HCT116 (cell line): Measurements from ENCODE around the gene PLD5. TPM values are rescaled to one million over a fixed set of nuclear protein-coding genes. Genes with fewer than 3 reads are reported as not detected.

Source experiments
- ATAC-seq: fragments of 200-7000 bp; cut with Tn5 transposase; 2 replicates; pipeline ENCODE4 v1.9.1; 2020; ENCODE audit warnings: mild to moderate bottlenecking, moderate library complexity
- BruUV-seq: library from RNA; stranded (reverse); fragments of 400-500 nt; replicated peaks from 2 replicates; lab custom pipeline; 2021; lab: Mats Ljungman, UMichigan
- CTCF ChIA-PET: fragments of 300-600 bp; sonication (Branson Sonifier 250); formaldehyde crosslinking; loops from one replicate; lab custom pipeline; 2021; ENCODE audit warnings: antibody characterized with exemption; lab: Charles Lee
- POLR2A ChIA-PET: fragments of 300-600, 350-600 bp; sonication (Branson Sonifier 250); formaldehyde crosslinking; loops from one replicate; lab custom pipeline; 2021; ENCODE audit warnings: antibody characterized with exemption; lab: Charles Lee
- RAD21 ChIA-PET, 2 experiments: fragments of 300-600 bp; sonication (Branson Sonifier 250); formaldehyde crosslinking; loops; one replicate each; lab custom pipeline; 2023; ENCODE audit warnings: low total read pairs in 2 of 2; ENCODE audit not compliant: uncharacterized antibody in 2 of 2, unreplicated experiment in 2 of 2, low non-redundant PET in 1 of 2; lab: Charles Lee
- DNase-seq: peaks from one replicate; pipeline ENCODE4 v3.0.0-alpha.2; 2010; ENCODE audit warnings: low read depth, low spot score
- H2AFZ ChIP-seq: fragments of 200-600 bp; shearing (Covaris generic), sonication (generic); 2 replicates; pipeline ENCODE4 v1.6.1; 2017; ENCODE audit warnings: low read depth, mixed run types, mixed read lengths, antibody characterized with exemption, low read length; ENCODE audit not compliant: poor library complexity, severe bottlenecking
- H3K27ac ChIP-seq: 2 replicates; pipeline ENCODE4 v1.5.1; 2012; ENCODE audit warnings: low read depth, low read length
- H3K27me3 ChIP-seq: fragments of 200-600 bp; sonication (generic); 2 replicates; pipeline ENCODE4 v1.6.1; 2016; ENCODE audit warnings: mixed run types, low read length, mixed read lengths; ENCODE audit not compliant: insufficient read depth
- H3K36me3 ChIP-seq, 2 experiments: fragments of 200-500 bp in 1 of 2; fragments of 200-600 bp in 1 of 2; sonication (Bioruptor generic) in 1 of 2; sonication (generic) in 1 of 2; 2 replicates each; pipeline versions ENCODE4 v1.5.1 to v1.6.1; 2014 to 2016; ENCODE audit warnings: low read length in 2 of 2, inconsistent platforms in 1 of 2, mixed read lengths in 1 of 2, mixed run types in 1 of 2; ENCODE audit not compliant: insufficient read depth in 2 of 2, control insufficient read depth in 1 of 2
- H3K4me1 ChIP-seq, 2 experiments: fragments of 200-600 bp in 1 of 2; sonication (generic) in 1 of 2; 2 replicates each; pipeline versions ENCODE4 v1.5.1 to v1.6.1; 2012 to 2017; ENCODE audit warnings: low read length in 2 of 2, inconsistent platforms in 1 of 2, mild to moderate bottlenecking in 1 of 2, mixed read lengths in 1 of 2, mixed run types in 1 of 2, moderate library complexity in 1 of 2; ENCODE audit not compliant: insufficient read depth in 2 of 2, control insufficient read depth in 1 of 2
- H3K4me2 ChIP-seq: fragments of 200-600 bp; sonication (generic); 2 replicates; pipeline ENCODE4 v1.6.1; 2017; ENCODE audit warnings: mixed run types, low read length, mixed read lengths
- H3K4me3 ChIP-seq, 2 experiments: fragments of 200-600 bp in 1 of 2; sonication (generic) in 1 of 2; replicated peaks in 1 of 2; 2 replicates each; pipeline ENCODE4 v1.5.1; 2011 to 2016; ENCODE audit warnings: low read length in 2 of 2, control low read depth in 1 of 2, low read depth in 1 of 2, mild to moderate bottlenecking in 1 of 2, mixed read lengths in 1 of 2, mixed run types in 1 of 2
- H3K79me2 ChIP-seq: fragments of 200-600 bp; sonication (generic); 2 replicates; pipeline ENCODE4 v1.6.1; 2017; ENCODE audit warnings: mild to moderate bottlenecking, mixed run types, low read length, moderate library complexity, mixed read lengths; ENCODE audit not compliant: insufficient read depth
- H3K9ac ChIP-seq: fragments of 200-600 bp; sonication (generic); 2 replicates; pipeline ENCODE4 v1.6.1; 2016; ENCODE audit warnings: low read length, mixed read lengths
- H3K9me2 ChIP-seq: fragments of 200-600 bp; sonication (generic), shearing (Covaris generic); 2 replicates; pipeline ENCODE4 v1.6.1; 2017; ENCODE audit warnings: mixed run types, mild to moderate bottlenecking, moderate library complexity; ENCODE audit not compliant: insufficient read depth
- H3K9me3 ChIP-seq, 2 experiments: fragments of 200-500 bp in 1 of 2; fragments of 200-600 bp in 1 of 2; sonication (Bioruptor generic) in 1 of 2; sonication (generic) in 1 of 2; 2 replicates each; pipeline ENCODE4 v1.6.1; 2014 to 2017; ENCODE audit warnings: low read length in 2 of 2, mixed read lengths in 2 of 2, inconsistent platforms in 1 of 2, low read depth in 1 of 2, mild to moderate bottlenecking in 1 of 2, mixed run types in 1 of 2, moderate library complexity in 1 of 2; ENCODE audit not compliant: control insufficient read depth in 1 of 2, insufficient read depth in 1 of 2
- H4K20me1 ChIP-seq: fragments of 200-600 bp; sonication (generic), shearing (Covaris generic); 2 replicates; pipeline ENCODE4 v1.6.1; 2017; ENCODE audit warnings: mixed run types, mild to moderate bottlenecking, moderate library complexity; ENCODE audit not compliant: insufficient read depth
- CBX3 ChIP-seq: IDR thresholded peaks from 2 replicates; pipeline ENCODE4 v1.6.1; 2012; ENCODE audit warnings: low read depth
- EZH2 ChIP-seq: fragments of 200-600 bp; sonication (generic); IDR thresholded peaks from 2 replicates; pipeline ENCODE4 v1.6.1; 2017; ENCODE audit warnings: antibody characterized with exemption, mixed run types
- EZH2phosphoT487 ChIP-seq: fragments of 200-600 bp; IDR thresholded peaks from 2 replicates; pipeline ENCODE4 v1.6.1; 2018; ENCODE audit warnings: antibody characterized with exemption, borderline replicate concordance
- SIN3A ChIP-seq: IDR thresholded peaks from 2 replicates; pipeline ENCODE4 v1.6.1; 2012; ENCODE audit warnings: low read depth
- SRF ChIP-seq: IDR thresholded peaks from 2 replicates; pipeline ENCODE4 v1.6.1; 2012; ENCODE audit warnings: low read depth
- YY1 ChIP-seq: IDR thresholded peaks from 2 replicates; pipeline ENCODE4 v1.6.1; 2011; ENCODE audit warnings: low read length, low read depth, moderate library complexity, mild to moderate bottlenecking; ENCODE audit not compliant: insufficient replicate concordance; ENCODE audit errors: extremely low read depth
- ZFX ChIP-seq: fragments of 450-650 bp; IDR thresholded peaks from 2 replicates; pipeline ENCODE4 v1.6.1; 2017
- intact Hi-C: fragments of 100-400 bp; cut with micrococcal nuclease; formaldehyde crosslinking; loops from 2 replicates; pipeline ENCODE4 v1.10.0; 2022
- total RNA-seq: library from RNA; stranded (reverse); gene quantifications from one replicate; pipeline ENCODE4 v1.2.1, GENCODE V29; 2021; ENCODE audit not compliant: unreplicated experiment
- TF ChIP-seq, protein P1 (sequence below): IDR thresholded peaks from 2 replicates; pipeline ENCODE4 v1.6.1; 2011; ENCODE audit warnings: mild to moderate bottlenecking, low read length, moderate library complexity; ENCODE audit not compliant: insufficient replicate concordance; ENCODE audit errors: extremely low read depth
- TF ChIP-seq, protein P2 (sequence below), 3 experiments: fragments of 200-600 bp in 1 of 3; sonication (generic) in 1 of 3; IDR thresholded peaks in 2 of 3; conservative IDR thresholded peaks in 1 of 3; 2 replicates each; pipeline ENCODE4 v1.5.1; 2012 to 2017; ENCODE audit warnings: low read depth in 2 of 3, low read length in 2 of 3, antibody characterized with exemption in 1 of 3, borderline replicate concordance in 1 of 3, control low read depth in 1 of 3, mild to moderate bottlenecking in 1 of 3, mixed read lengths in 1 of 3, mixed run types in 1 of 3, moderate library complexity in 1 of 3; ENCODE audit not compliant: insufficient read depth in 1 of 3
- TF ChIP-seq, protein P3 (sequence below): IDR thresholded peaks from 2 replicates; pipeline ENCODE4 v1.6.1; 2012
- TF ChIP-seq, protein P4 (sequence below): IDR thresholded peaks from 2 replicates; pipeline ENCODE4 v1.6.1; 2012; ENCODE audit warnings: low read depth

Gene PLD5
- total RNA-seq, 1 experiment from 2014 or later, result not detected

DNA sequence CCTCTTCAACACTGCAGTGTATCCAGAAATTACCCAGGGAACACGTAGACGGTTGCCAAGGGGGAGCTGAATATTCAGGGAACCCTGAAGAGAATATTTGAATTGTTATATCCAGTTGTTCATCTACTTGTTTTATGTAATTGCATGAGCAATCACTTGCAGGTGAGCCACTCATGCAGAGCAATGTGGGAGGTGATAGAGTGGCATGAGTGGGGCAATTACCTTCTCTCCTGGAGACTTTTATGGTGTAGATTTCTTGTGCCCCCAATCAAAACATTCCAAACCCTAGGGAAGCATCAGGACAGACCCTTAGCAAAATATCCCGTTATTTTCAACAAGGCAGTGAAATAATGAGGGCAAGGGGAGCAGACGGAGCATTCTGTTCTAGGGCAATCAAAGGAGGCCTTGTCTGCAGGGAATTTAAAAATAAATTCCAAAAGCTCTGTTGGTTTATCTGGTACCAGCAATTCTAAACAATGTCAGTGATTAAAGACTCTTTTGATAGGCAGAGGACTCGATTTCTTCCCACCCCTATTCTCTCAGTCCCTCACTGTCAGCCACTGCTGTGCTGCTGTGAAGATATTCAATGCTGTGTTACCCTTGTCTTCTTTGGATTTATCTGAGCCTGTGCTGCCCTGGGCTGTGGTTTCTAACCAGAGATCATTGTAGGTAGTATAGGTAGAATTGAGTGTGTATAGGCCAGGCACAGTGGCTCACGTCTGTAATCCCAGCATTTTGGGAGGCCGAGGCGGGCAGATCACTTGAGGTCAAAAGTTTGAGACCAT, 345.4 kb downstream of the PLD5 start:
- no peak overlapping the region for H3K4me2 ChIP-seq
- ChIA-PET CTCF (no interaction called here), RAD21 (no interaction called here), POLR2A (no interaction called here)
- H2AFZ ChIP-seq, result no peak overlapping the region
- ATAC-seq, result no peak
- no peak overlapping the region for H3K9ac ChIP-seq
- no peak overlapping the region for H3K27ac ChIP-seq
- H3K36me3 ChIP-seq, result no peaks in the 10 kb centered on the region
- H4K20me1 ChIP-seq, result no peaks in the 10 kb centered on the region
- H3K9me3 ChIP-seq, result no peaks in the 10 kb centered on the region
- no peaks in the 10 kb centered on the region for H3K79me2 ChIP-seq
- intact Hi-C loops, result no loop called here
- no peak overlapping the region for H3K4me3 ChIP-seq
- BruUV-seq, result no TSS peak
- no peak for TF ChIP-seq CBX3
- TF ChIP-seq ZFX, result no peak
- no peak for TF ChIP-seq SIN3A
- no peak for TF ChIP-seq YY1
- TF ChIP-seq, protein P1, sequence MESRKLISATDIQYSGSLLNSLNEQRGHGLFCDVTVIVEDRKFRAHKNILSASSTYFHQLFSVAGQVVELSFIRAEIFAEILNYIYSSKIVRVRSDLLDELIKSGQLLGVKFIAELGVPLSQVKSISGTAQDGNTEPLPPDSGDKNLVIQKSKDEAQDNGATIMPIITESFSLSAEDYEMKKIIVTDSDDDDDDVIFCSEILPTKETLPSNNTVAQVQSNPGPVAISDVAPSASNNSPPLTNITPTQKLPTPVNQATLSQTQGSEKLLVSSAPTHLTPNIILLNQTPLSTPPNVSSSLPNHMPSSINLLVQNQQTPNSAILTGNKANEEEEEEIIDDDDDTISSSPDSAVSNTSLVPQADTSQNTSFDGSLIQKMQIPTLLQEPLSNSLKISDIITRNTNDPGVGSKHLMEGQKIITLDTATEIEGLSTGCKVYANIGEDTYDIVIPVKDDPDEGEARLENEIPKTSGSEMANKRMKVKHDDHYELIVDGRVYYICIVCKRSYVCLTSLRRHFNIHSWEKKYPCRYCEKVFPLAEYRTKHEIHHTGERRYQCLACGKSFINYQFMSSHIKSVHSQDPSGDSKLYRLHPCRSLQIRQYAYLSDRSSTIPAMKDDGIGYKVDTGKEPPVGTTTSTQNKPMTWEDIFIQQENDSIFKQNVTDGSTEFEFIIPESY, result no peak
- TF ChIP-seq, protein P2, sequence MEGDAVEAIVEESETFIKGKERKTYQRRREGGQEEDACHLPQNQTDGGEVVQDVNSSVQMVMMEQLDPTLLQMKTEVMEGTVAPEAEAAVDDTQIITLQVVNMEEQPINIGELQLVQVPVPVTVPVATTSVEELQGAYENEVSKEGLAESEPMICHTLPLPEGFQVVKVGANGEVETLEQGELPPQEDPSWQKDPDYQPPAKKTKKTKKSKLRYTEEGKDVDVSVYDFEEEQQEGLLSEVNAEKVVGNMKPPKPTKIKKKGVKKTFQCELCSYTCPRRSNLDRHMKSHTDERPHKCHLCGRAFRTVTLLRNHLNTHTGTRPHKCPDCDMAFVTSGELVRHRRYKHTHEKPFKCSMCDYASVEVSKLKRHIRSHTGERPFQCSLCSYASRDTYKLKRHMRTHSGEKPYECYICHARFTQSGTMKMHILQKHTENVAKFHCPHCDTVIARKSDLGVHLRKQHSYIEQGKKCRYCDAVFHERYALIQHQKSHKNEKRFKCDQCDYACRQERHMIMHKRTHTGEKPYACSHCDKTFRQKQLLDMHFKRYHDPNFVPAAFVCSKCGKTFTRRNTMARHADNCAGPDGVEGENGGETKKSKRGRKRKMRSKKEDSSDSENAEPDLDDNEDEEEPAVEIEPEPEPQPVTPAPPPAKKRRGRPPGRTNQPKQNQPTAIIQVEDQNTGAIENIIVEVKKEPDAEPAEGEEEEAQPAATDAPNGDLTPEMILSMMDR (IDR thresholded peaks at IDR 0.05 in 2 of 3, conservative IDR thresholded peaks at IDR 0.05 in 1 of 3; ENCODE audit: borderline replicate concordance in 1 of 3, insufficient read depth in 1 of 3, low read depth in 2 of 3, low read length in 2 of 3), result no peak
- TF ChIP-seq, protein P3, sequence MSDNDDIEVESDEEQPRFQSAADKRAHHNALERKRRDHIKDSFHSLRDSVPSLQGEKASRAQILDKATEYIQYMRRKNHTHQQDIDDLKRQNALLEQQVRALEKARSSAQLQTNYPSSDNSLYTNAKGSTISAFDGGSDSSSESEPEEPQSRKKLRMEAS, result no peak
- no peak for TF ChIP-seq EZH2phosphoT487
- TF ChIP-seq SRF, result no peak
- no peak for TF ChIP-seq EZH2
- TF ChIP-seq, protein P4, sequence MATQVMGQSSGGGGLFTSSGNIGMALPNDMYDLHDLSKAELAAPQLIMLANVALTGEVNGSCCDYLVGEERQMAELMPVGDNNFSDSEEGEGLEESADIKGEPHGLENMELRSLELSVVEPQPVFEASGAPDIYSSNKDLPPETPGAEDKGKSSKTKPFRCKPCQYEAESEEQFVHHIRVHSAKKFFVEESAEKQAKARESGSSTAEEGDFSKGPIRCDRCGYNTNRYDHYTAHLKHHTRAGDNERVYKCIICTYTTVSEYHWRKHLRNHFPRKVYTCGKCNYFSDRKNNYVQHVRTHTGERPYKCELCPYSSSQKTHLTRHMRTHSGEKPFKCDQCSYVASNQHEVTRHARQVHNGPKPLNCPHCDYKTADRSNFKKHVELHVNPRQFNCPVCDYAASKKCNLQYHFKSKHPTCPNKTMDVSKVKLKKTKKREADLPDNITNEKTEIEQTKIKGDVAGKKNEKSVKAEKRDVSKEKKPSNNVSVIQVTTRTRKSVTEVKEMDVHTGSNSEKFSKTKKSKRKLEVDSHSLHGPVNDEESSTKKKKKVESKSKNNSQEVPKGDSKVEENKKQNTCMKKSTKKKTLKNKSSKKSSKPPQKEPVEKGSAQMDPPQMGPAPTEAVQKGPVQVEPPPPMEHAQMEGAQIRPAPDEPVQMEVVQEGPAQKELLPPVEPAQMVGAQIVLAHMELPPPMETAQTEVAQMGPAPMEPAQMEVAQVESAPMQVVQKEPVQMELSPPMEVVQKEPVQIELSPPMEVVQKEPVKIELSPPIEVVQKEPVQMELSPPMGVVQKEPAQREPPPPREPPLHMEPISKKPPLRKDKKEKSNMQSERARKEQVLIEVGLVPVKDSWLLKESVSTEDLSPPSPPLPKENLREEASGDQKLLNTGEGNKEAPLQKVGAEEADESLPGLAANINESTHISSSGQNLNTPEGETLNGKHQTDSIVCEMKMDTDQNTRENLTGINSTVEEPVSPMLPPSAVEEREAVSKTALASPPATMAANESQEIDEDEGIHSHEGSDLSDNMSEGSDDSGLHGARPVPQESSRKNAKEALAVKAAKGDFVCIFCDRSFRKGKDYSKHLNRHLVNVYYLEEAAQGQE, result no peak
- TF ChIP-seq, all 23 proteins: peak for 0
- no peaks in the 10 kb centered on the region for H3K27me3 ChIP-seq
- no peaks in the 10 kb centered on the region for H3K9me2 ChIP-seq
- no peak for DNase-seq
- H3K4me1 ChIP-seq, result no peaks in the 10 kb centered on the region
